Measurements from ENCODE around the gene PDLIM7.
"Not testable (repeated sequence)": the region's sequence is repeated elsewhere in the genome, so short reads cannot be mapped to it uniquely, and the experiment has no call there.

- TF ChIP-seq FOXM1 (IDR thresholded peaks at IDR 0.05; ENCODE audit: borderline replicate concordance); BHLHE40 (IDR thresholded peaks at IDR 0.05; ENCODE audit: borderline replicate concordance); ZNF384 (IDR thresholded peaks at IDR 0.05); NFRKB (IDR thresholded peaks at IDR 0.05); TARDBP (IDR thresholded peaks at IDR 0.05); ARNT (IDR thresholded peaks at IDR 0.05); FOXK2 (IDR thresholded peaks at IDR 0.05); SUZ12 (IDR thresholded peaks at IDR 0.05); ELF4 (IDR thresholded peaks at IDR 0.05): not testable (repeated sequence)
Observed at GRCh38 chr5:177485753-177486152, 11.7 kb downstream of the PDLIM7 start.

Data from HEK293T (cell line).